ENCODE results near the gene TAOK2.
"Not testable (repeated sequence)": the region's sequence is repeated elsewhere in the genome, so short reads cannot be mapped to it uniquely, and the experiment has no call there.

The TAOK2 gene

DNA sequence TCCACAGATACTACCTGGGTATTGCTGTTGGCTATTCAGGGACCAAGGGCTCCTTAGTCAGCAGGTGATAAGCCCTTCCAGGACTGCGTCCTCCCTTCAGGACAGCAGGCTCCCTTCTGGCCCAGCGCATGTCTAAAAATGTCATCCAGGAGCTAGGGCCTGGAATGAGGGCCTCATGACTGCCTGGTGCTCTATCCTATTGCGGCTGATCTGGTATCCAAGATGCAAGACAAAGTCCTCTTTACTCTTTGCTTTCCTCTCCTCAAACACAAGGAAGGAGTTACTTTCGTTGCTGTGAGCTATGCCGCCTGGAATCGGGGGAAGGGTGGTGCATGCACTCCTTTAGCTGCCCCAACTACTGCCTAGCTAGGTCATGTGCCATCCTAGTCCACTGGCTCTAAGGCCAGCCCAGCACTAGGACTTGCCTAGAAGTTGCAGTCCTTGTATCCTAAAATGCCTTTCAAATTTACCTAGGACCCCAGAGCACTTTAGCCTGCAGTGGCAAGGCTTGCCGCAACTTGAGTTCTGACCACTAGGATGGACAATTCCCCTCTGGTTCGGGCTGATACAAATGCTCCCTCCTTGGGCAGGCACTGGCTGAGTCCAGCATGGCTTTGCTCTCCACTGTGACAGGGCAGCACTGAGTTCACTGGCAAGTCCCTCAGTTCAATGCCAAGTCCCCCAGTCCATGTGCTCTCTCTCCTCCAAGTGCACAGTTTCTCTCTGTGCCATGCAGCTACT lies 21.9 kb upstream of the TAOK2 start:
- WGBS = 94% methylated on average over 8 of the region's 8 CpGs
- no peak overlapping the region for H2BK120ac ChIP-seq (ENCODE audit: low read depth, low read length)

DNA sequence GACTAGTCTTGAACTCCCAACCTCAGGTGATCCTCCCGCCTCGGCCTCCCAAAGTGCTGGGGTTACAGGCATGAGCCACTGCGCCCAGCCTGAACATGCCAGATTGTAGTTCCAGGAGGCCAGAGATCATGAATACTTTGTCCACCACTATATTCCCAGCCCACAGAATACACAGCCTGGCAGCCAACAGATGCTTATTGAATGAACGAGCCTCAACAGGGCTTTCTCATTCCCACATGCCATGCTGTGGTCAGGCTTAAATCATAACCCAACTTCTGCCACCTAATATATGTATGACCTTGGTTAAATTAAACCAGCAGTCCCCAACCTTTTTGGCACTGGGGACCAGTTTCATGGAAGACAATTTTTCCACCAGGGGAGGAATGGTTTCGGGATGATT lies 14.9 kb upstream of the TAOK2 start:
- no peak overlapping the region for H2BK15ac ChIP-seq (ENCODE audit: low read depth, poor library complexity, severe bottlenecking)
- peaks cover 10% of the 10 kb centered on the region for H3K79me1 ChIP-seq (replicated peaks; ENCODE audit: low read length, poor library complexity, severe bottlenecking)
- no peak overlapping the region for H3K27ac ChIP-seq (ENCODE audit: low read length, poor library complexity, severe bottlenecking)
- no peak for DNase-seq
- H3K9me3 ChIP-seq (ENCODE audit: control insufficient read depth, low read length) = no peaks in the 10 kb centered on the region
- no peak overlapping the region for H3K4ac ChIP-seq (ENCODE audit: low read depth in 1 of 2, low read length in 2 of 2)
- no peaks in the 10 kb centered on the region for H3K27me3 ChIP-seq (ENCODE audit: control insufficient read depth in 1 of 2, insufficient read depth in 1 of 2, low read length in 2 of 2)
- no peak overlapping the region for H3K4me2 ChIP-seq (ENCODE audit: low read length, poor library complexity, severe bottlenecking)
- no peak overlapping the region for H2BK5ac ChIP-seq (ENCODE audit: low read depth, low read length, poor library complexity, severe bottlenecking)
- H3K9ac ChIP-seq (ENCODE audit: low read length) = no peak overlapping the region
- no peak overlapping the region for H2AFZ ChIP-seq (ENCODE audit: low read depth, low read length)
- WGBS = 98% methylated on average over 4 of the region's 5 CpGs
- H3K23ac ChIP-seq (ENCODE audit: low read length in 2 of 2) = no peak overlapping the region
- peaks cover 0 to 3% of the 10 kb centered on the region in 2 experiments for H3K36me3 ChIP-seq (ENCODE audit: control insufficient read depth in 1 of 2, insufficient read depth in 2 of 2, low read depth in 1 of 2, low read length in 2 of 2)
- peaks cover 9% of the 10 kb centered on the region for H3K4me1 ChIP-seq (ENCODE audit: control insufficient read depth, insufficient read depth, low read depth, low read length)
- no peak overlapping the region for H3K4me3 ChIP-seq (ENCODE audit: insufficient read depth in 1 of 2, low read depth in 1 of 2, low read length in 2 of 2)
- H3K14ac ChIP-seq (ENCODE audit: low read length in 2 of 2) = no peak overlapping the region
- H4K8ac ChIP-seq (ENCODE audit: low read length) = no peak overlapping the region
- no peak overlapping the region for H4K91ac ChIP-seq (ENCODE audit: low read length)
- H3K18ac ChIP-seq (ENCODE audit: low read depth in 1 of 2, low read length in 2 of 2) = no peak overlapping the region
- no peak overlapping the region for H2BK120ac ChIP-seq (ENCODE audit: low read depth, low read length)
- no peak overlapping the region for H2BK12ac ChIP-seq (ENCODE audit: low read length in 2 of 2)
- H2AK5ac ChIP-seq (ENCODE audit: low read length, severe bottlenecking) = no peak overlapping the region

More for the DNA sequence above, 21.9 kb upstream of the TAOK2 start:
- H4K91ac ChIP-seq (ENCODE audit: low read length) = peak overlapping the region; percentile 5
- H3K27me3 ChIP-seq (ENCODE audit: control insufficient read depth in 1 of 2, insufficient read depth in 1 of 2, low read length in 2 of 2) = no peaks in the 10 kb centered on the region
- H3K36me3 ChIP-seq (ENCODE audit: control insufficient read depth in 1 of 2, insufficient read depth in 2 of 2, low read depth in 1 of 2, low read length in 2 of 2) = no peaks in the 10 kb centered on the region
- no peaks in the 10 kb centered on the region for H3K79me1 ChIP-seq (replicated peaks; ENCODE audit: low read length, poor library complexity, severe bottlenecking)
- DNase-seq = no peak
- H3K23ac ChIP-seq (ENCODE audit: low read length in 2 of 2) = no peak overlapping the region
- peak overlapping the region in 1 of 2 experiments; percentile 10 for H3K14ac ChIP-seq (ENCODE audit: low read length in 2 of 2)
- no peak overlapping the region for H3K4me3 ChIP-seq (ENCODE audit: insufficient read depth in 1 of 2, low read depth in 1 of 2, low read length in 2 of 2)
- no peak overlapping the region for H2AFZ ChIP-seq (ENCODE audit: low read depth, low read length)
- no peak overlapping the region for H3K4me2 ChIP-seq (ENCODE audit: low read length, poor library complexity, severe bottlenecking)
- no peak overlapping the region for H3K9ac ChIP-seq (ENCODE audit: low read length)
- no peak overlapping the region for H2BK5ac ChIP-seq (ENCODE audit: low read depth, low read length, poor library complexity, severe bottlenecking)
- H3K27ac ChIP-seq (ENCODE audit: low read length, poor library complexity, severe bottlenecking) = no peak overlapping the region
- no peak overlapping the region for H3K4ac ChIP-seq (ENCODE audit: low read depth in 1 of 2, low read length in 2 of 2)
- no peaks in the 10 kb centered on the region for H3K9me3 ChIP-seq (ENCODE audit: control insufficient read depth, low read length)
- H2BK12ac ChIP-seq (ENCODE audit: low read length in 2 of 2) = no peak overlapping the region
- H2AK5ac ChIP-seq (ENCODE audit: low read length, severe bottlenecking) = no peak overlapping the region
- H3K18ac ChIP-seq (ENCODE audit: low read depth in 1 of 2, low read length in 2 of 2) = no peak overlapping the region
- H3K4me1 ChIP-seq (ENCODE audit: control insufficient read depth, insufficient read depth, low read depth, low read length) = no peaks in the 10 kb centered on the region
- no peak overlapping the region for H2BK15ac ChIP-seq (ENCODE audit: low read depth, poor library complexity, severe bottlenecking)
- H4K8ac ChIP-seq (ENCODE audit: low read length) = no peak overlapping the region

GRCh38 chr16:29959293-29959692 lies 14.4 kb upstream of the TAOK2 start:
- H3K18ac ChIP-seq (ENCODE audit: low read depth in 1 of 2, low read length in 2 of 2) = no peak overlapping the region
- no peak overlapping the region for H3K4me3 ChIP-seq (ENCODE audit: insufficient read depth in 1 of 2, low read depth in 1 of 2, low read length in 2 of 2)
- no peak overlapping the region for H3K27ac ChIP-seq (ENCODE audit: low read length, poor library complexity, severe bottlenecking)
- H3K4me1 ChIP-seq (ENCODE audit: control insufficient read depth, insufficient read depth, low read depth, low read length) = peaks cover 9% of the 10 kb centered on the region
- H2AFZ ChIP-seq (ENCODE audit: low read depth, low read length) = no peak overlapping the region
- peaks cover 0 to 3% of the 10 kb centered on the region in 2 experiments for H3K36me3 ChIP-seq (ENCODE audit: control insufficient read depth in 1 of 2, insufficient read depth in 2 of 2, low read depth in 1 of 2, low read length in 2 of 2)
- peaks cover 11% of the 10 kb centered on the region for H3K79me1 ChIP-seq (replicated peaks; ENCODE audit: low read length, poor library complexity, severe bottlenecking)
- H2BK5ac ChIP-seq (ENCODE audit: low read depth, low read length, poor library complexity, severe bottlenecking) = no peak overlapping the region
- no peak overlapping the region for H2BK120ac ChIP-seq (ENCODE audit: low read depth, low read length)
- H2AK5ac ChIP-seq (ENCODE audit: low read length, severe bottlenecking) = no peak overlapping the region
- H2BK15ac ChIP-seq (ENCODE audit: low read depth, poor library complexity, severe bottlenecking) = no peak overlapping the region
- no peak overlapping the region for H2BK12ac ChIP-seq (ENCODE audit: low read length in 2 of 2)
- no peak overlapping the region for H4K8ac ChIP-seq (ENCODE audit: low read length)
- no peak overlapping the region for H3K4me2 ChIP-seq (ENCODE audit: low read length, poor library complexity, severe bottlenecking)
- no peak overlapping the region for H3K4ac ChIP-seq (ENCODE audit: low read depth in 1 of 2, low read length in 2 of 2)
- H3K9ac ChIP-seq (ENCODE audit: low read length) = no peak overlapping the region
- H3K23ac ChIP-seq (ENCODE audit: low read length in 2 of 2) = no peak overlapping the region
- WGBS = 96% methylated on average over 8 of the region's 9 CpGs
- H3K9me3 ChIP-seq (ENCODE audit: control insufficient read depth, low read length) = no peaks in the 10 kb centered on the region
- no peak for DNase-seq
- H3K27me3 ChIP-seq (ENCODE audit: control insufficient read depth in 1 of 2, insufficient read depth in 1 of 2, low read length in 2 of 2) = no peaks in the 10 kb centered on the region
- H4K91ac ChIP-seq (ENCODE audit: low read length) = no peak overlapping the region
- no peak overlapping the region for H3K14ac ChIP-seq (ENCODE audit: low read length in 2 of 2)

DNA sequence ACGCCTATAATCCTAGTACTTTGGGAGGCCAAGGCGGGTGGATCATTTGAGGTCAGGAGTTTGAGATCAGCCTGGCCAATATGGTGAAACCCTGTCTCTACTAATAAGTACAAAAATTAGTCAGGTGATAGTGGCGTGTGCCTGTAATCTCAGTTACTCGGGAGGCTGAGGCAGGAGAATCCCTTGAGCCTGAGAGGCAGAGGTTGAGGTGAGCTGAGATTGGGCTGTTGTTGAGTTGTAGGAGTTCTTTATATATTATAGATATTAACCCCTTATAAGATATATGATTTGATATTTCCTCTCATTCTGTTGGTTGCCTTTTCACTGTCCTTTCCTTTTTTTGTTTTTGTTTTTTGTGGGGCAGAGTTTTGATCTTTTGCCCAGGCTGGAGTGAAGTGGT lies 13.8 kb upstream of the TAOK2 start:
- not testable (repeated sequence) for H2AK5ac ChIP-seq (ENCODE audit: low read length, severe bottlenecking); H3K4me1 ChIP-seq (ENCODE audit: control insufficient read depth, insufficient read depth, low read depth, low read length); H3K9ac ChIP-seq (ENCODE audit: low read length); H4K8ac ChIP-seq (ENCODE audit: low read length); H2BK12ac ChIP-seq (ENCODE audit: low read length in 2 of 2); H3K4ac ChIP-seq (ENCODE audit: low read depth in 1 of 2, low read length in 2 of 2); H3K9me3 ChIP-seq (ENCODE audit: control insufficient read depth, low read length); H3K4me2 ChIP-seq (ENCODE audit: low read length, poor library complexity, severe bottlenecking); H3K18ac ChIP-seq (ENCODE audit: low read depth in 1 of 2, low read length in 2 of 2); H2BK120ac ChIP-seq (ENCODE audit: low read depth, low read length); H3K36me3 ChIP-seq (ENCODE audit: control insufficient read depth in 1 of 2, insufficient read depth in 2 of 2, low read depth in 1 of 2, low read length in 2 of 2); H3K27me3 ChIP-seq (ENCODE audit: control insufficient read depth in 1 of 2, insufficient read depth in 1 of 2, low read length in 2 of 2); H3K23ac ChIP-seq (ENCODE audit: low read length in 2 of 2); H2BK5ac ChIP-seq (ENCODE audit: low read depth, low read length, poor library complexity, severe bottlenecking); H2BK15ac ChIP-seq (ENCODE audit: low read depth, poor library complexity, severe bottlenecking); H3K27ac ChIP-seq (ENCODE audit: low read length, poor library complexity, severe bottlenecking); DNase-seq; H2AFZ ChIP-seq (ENCODE audit: low read depth, low read length); H4K91ac ChIP-seq (ENCODE audit: low read length); H3K4me3 ChIP-seq (ENCODE audit: insufficient read depth in 1 of 2, low read depth in 1 of 2, low read length in 2 of 2); H3K14ac ChIP-seq (ENCODE audit: low read length in 2 of 2)
- 100% methylated on average over 3 of the region's 4 CpGs for WGBS
- H3K79me1 ChIP-seq (replicated peaks; ENCODE audit: low read length, poor library complexity, severe bottlenecking) = peaks cover 13% of the 10 kb centered on the region
